NCI-H82 (cell line): ENCODE results near the gene RPN2.

ENCODE experiments used
- DNase-seq: peaks from one replicate; lab custom pipeline; 2025; lab: John Stamatoyannopoulos, UW

RPN2 gene

DNA sequence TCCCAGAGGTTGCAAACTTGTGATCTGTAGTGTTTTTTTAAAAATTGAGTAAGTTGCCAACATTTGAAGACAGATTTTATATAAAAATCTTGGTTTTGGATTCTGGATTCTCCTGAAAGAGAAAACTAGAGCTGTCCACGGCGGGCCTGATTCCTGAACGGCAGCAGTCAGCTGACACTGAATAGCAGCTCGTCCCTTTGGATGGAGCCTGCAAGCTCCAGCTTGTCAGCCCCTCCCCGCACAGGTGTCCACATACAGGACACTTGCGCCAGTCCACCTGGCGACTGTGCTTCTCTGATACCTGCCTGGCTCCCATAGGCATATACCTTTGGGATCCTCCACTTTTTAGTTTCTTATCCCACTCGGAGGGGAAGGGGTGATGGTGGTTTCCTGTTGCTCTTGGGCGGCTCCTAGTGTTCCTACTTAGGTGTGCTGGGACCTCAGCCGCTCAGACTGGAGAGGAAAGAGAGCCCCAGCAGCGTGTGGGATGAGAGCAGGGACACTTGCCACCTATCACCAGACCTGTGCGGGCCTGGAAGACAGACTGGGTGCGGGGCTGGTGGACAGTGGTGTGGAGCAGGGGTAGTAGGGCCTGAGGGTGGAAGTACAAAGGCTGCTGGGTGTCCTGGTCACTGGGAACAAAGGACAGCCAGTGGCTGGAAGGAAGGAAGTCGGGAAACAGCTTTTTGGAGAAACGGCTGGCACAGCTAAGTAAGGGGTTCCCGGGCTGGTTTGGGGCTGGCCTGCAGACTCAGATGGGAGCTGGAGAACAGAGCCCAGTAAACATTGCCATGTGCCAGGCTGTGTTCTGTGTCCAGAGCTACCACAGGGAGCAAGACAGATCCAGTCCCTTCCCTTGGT, 64.2 kb downstream of the RPN2 start:
- DNase-seq: peak; percentile 40

DNA sequence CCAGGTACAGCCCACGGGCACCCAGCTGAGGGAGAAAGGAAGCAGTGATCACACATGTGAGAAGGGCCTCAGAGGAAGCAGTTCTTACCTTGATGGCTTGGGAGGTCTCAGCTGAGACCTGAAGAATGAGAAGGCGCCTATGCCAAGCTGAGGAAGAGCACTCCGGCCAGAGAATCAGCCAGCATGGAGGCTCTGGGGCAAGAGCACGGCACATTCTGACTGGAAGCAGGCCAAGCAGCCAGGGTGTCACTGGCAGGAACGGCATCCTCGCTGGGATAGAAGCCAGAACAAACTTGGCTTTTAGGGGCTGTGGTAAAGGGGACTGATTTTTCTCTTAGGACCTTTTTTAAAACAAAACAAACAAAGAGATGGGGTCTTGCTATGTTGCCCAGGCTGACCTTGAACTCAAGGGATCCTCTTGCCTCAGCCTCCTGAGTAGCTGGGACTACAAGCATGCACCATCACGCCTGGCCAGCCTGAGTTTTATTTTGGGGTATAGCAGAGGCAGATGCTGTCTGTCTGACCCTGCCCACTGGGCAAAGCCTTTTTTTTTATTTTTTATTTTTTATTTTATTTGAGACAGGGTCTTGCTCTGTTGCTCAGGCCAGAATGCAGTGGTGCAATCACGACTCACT, 64.9 kb downstream of the RPN2 start:
- DNase-seq: no peak

DNA sequence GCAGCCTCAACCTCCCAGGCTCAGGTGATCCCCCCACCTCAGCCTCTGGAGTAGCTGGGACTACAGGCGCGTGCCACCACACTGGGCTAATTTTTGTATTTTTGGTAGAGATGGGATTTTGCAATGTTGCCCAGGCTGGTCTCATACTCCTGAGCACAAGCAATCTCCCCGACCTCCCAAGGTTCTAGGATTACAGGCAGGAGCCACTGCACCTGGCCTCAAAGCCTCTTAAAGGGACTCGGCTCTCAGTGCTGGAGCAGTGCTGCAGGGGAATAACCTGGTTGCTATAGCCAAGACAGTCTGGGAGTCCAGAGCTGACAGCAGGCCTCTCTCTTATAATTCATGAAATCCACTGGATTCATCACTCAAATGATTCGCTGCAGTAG, 65.4 kb downstream of the RPN2 start:
- DNase-seq: no peak

- DNase-seq: no peak
These were observed 66.4 kb downstream of the RPN2 start for GRCh38 chr20:37245216-37246150.

DNA sequence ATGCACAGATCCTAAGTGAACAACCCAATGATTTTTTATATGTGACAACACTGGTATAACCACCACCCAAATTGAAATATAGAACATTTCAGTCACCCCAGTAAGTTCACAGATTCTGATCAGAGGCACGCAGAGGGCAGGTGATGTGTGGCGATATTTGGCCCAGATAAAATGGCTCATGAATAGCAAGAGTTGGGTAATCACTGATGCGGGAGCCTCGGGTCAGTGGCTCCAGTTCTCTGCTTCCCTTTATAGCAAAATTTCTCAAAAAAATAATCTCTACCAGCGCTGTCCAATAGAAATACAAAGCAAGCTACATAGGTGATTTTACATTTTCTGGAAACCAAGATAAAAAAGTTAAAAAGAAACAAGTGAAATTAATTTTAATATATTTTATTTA, 67.6 kb downstream of the RPN2 start:
- no peak for DNase-seq

GRCh38 chr20:37247547-37247946, 68.4 kb downstream of the RPN2 start:
- no peak for DNase-seq

GRCh38 chr20:37249304-37249703, 70.2 kb downstream of the RPN2 start:
- no peak for DNase-seq

DNA sequence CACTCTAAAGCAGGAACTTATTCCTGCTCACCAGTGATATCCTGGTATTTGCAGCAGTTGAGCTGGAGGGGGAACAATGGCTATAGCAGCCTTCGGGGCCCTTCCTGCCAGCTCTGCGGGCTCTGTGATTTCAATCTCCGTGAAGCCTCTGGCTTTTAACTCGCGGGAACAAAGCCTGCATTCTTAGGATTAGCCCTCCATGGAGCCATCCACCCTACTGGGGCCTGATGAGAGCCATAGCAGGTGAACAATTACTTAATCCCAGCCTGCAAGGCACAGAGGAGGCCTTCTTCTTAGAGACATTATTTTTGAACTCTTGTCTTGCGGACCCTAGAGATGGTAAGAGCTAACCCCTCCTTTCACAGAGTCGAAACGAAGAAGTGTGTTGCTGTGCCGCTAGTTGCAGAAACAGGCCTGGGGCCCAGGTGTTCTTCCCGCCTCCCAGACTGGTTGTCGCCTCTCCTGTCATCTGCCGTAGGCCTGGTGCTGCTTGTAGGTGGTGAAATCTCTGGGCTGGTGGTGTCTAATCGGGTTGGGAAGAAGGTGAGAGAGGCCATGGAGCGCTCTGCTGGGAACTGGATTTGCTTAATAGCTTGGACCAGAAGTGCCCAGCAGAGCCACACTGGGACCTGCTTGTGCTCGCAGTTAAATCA, 72.8 kb downstream of the RPN2 start:
- peak; percentile 72 for DNase-seq

DNA sequence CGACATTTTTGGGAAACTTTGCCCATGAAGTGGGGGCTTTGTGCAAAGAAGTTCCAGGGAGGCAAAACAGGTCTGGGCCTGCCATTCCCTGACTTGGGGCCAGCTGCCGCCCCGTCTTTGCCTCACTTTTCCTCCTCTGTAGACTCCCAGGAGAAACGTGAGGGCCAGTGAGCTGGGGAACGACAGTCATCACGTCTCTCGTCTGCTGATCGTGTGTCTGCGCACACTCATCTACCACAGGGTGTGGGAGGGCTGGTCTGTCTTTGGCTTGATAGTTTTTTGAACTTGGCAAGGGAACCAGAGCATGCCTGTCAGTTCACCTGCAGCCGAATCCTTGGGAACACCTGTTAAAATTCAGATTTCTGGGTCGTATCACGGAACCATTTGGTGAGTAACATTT, 74.0 kb downstream of the RPN2 start:
- DNase-seq: no peak

DNA sequence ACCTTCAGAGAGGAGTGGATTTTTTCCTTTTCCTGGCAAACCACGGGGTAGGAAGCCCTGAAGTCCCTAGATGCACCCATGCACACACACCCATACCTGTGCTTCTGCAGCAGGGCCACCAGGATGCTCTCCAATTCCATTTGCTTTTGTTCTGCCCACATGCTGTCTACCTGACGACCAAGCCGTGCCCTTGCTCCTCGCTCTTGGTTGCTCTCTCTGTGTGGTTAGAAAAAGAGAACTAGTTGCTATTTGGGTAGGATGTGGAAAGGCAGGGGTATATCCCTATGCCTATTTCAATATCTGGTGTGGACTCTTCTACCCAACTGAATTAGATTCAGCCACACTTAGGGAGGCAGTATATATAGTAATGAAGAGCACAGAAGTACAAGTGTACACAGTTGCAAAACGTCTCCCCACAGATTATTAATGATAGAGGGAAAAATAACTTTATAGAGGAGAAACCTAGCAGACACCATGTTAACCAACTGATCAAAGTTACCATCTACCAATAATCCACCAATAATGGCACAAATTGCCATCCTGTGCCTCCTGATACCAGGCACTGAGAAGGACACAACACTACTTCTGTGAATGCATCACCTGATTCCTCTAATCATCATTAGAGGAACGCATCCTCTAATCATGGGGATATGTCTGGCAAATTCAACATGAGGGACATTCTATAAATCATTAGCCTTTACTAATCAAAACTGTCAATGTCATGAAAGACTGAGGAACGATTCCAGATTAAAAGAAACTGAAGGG, 75.2 kb downstream of the RPN2 start:
- no peak for DNase-seq

GRCh38 chr20:37256286-37256685, 77.2 kb downstream of the RPN2 start:
- no peak for DNase-seq

GRCh38 chr20:37257530-37257929, 78.4 kb downstream of the RPN2 start:
- no peak for DNase-seq

- no peak for DNase-seq
These were observed 78.9 kb downstream of the RPN2 start for GRCh38 chr20:37257988-37258387.

DNA sequence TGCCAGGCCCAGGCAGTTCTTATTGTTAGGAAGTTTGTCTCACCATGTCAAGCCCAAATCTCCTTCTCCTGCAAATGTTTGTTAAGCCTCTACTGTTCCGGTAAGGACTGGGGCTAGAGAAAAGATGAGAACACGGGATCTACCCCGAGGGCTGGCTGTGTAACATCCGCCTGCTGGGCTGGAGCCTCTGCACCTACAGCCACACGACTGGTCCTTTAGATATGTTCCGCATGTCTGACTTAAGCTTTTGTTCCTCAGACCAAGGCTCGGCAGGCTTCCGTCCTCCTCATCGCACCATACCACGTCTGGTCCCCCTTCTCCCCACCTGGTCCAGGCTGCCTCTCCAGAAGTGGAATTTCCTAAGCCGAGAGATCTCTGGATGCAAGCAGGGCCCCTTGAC, 79.9 kb downstream of the RPN2 start:
- no peak for DNase-seq

GRCh38 chr20:37259865-37260264, 80.7 kb downstream of the RPN2 start:
- DNase-seq: no peak

DNA sequence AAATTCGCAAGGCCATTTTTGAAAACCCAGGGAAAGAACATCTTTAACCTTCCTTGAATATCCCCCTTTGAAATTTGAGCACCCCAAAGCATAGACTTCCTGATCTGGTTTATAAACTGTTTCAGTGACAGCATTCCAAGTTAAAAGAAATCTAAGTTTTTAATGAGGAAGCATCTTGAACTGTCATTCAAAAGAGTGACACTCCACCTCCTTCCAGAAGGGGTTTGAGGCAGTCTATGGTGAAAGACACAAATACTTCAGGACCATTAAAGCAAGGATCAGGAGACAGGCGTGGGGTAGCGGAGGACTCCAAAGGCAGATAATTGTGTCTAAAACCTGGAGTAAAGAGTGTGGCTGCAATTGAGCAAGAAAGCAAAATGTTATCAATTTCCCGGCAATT, 81.8 kb downstream of the RPN2 start:
- no peak for DNase-seq

- DNase-seq: no peak
These were observed 82.6 kb downstream of the RPN2 start, which contains the start of gene GHRH for GRCh38 chr20:37261714-37262113. TSS of gene GHRH (minus strand) at chr20:37261814. CDS start at chr20:37256889, 4,925 bp downstream.

DNA sequence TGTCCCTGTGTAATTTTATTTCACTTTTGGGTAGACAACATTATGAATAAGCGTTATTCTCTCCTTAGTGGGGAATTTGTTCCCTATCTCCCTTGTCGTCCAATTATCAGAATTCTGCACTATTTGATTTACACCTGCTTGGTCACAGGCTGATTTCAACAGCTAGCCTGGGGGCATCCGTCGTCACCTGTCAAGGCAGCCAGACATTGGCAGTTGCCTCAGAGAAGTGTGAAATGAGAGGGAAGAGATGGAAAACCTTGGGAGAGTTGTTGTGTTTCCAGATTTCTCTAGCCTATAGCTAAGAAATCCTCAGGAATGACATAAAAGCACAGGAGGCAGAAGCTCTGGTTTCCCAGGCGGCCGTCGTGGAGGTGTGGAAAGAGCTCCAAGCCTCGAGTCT, 83.4 kb downstream of the RPN2 start:
- DNase-seq: no peak

- no peak for DNase-seq
These were observed 84.6 kb downstream of the RPN2 start for GRCh38 chr20:37263686-37264085.

- DNase-seq: no peak
These were observed 86.0 kb downstream of the RPN2 start for GRCh38 chr20:37265152-37265551.
